GM21390 (cell line): ENCODE measurements around the gene LPGAT1.

Experiments
- ATAC-seq: cut with Tn5 transposase; IDR thresholded peaks from one replicate; pipeline ENCODE4 v1.9.1; 2021; ENCODE audit not compliant: unreplicated experiment

Gene LPGAT1

DNA sequence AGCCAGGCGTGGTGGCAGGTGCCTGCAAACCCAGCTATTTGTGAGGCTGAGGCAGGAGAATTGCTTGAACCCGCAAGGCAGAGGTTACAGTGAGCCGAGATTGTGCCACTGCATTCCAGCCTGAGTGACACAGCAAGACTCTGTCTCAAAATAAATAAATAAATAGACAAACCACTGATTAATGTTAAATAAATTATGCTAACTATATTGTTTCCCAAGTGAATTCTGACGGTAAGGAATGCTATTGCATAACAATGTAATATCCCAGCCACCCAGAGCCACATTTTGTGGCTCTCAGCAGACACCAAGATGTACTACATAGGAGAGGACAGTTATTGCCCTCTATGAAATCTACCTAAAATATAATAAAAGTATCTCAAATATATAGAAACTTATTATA, 55.4 kb downstream of the LPGAT1 start:
- no peak for ATAC-seq

DNA sequence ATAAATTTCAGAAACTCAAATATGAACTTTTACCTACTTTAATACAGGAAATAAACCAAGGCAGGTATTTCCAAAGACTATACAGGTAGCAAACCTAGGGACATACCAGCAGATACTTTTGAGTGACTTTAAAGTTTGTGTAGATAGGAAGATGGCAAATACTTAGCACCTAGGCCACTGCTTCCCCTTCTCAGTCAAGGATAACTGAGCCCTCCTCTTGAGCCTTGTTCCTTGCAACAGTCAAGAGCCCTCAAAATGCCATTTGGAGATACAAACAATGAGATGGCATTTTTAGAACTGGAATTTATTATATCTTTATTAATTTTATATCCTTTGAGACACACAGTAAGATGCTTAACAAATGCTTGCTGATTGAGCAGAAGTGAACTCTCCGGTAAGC, 65.9 kb downstream of the LPGAT1 start:
- ATAC-seq: no peak

DNA sequence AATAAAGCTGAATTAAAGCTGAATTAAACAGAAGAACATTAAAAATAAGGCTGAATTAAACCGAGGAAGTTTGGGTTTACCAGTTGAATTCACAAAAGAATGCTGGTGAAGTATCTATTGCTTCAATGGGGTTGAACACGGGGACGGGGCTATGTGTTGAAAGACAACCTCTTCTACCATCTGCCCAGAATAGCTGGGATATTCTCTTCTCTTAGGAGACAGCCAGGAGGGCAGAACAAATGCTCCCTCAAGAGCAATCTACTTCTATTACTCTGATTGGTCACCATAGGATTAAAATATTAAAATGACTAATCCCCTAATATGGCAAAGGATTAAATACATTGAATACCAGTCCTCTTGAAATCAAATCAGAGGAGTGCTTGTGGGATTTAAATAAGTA, 68.4 kb downstream of the LPGAT1 start:
- no peak for ATAC-seq

DNA sequence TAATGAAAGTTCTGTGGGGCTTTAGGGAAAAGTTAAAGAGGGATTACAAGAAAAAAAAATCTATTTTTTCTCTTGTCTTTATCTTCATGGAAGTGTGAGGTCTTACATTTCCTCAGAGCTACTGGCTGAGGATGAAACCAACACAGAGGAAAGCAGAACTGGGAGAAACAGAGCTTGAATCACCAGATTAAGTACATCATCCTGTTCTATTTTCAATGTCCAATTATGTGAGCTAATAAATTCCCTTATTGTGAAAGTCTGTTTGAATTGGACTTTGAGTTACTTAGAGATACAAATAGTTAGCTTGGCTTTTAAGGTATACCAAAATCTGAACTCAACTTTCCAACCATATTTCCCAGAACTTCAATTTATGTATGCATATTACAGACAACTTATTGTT, 69.2 kb downstream of the LPGAT1 start:
- no peak for ATAC-seq

DNA sequence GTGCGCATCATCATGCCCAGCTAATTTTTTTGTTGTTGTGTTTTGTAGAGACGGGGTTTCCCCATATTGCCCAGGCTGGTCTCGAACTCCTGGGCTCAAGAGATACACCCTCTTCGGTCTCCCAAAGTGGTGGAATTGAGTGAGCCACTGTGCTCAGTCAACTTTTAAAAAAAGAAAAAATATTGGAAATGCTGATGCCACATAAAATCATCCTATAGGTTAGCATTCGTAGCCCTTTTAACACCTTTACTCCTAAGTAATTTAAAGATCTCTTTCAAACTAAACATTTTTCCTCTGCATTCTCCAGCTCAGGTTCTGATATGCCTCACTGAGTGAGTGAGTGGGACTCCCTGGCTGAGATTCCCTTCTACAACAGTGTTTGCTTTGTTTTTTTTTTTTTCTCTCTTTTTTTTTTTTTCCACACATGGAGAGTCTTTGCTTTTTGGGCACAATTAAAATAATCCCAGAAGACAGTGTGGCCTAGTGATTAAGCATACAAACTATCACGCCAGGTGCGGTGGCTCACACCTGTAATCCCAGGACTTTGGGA, 74.0 kb downstream of the LPGAT1 start:
- ATAC-seq: no peak

DNA sequence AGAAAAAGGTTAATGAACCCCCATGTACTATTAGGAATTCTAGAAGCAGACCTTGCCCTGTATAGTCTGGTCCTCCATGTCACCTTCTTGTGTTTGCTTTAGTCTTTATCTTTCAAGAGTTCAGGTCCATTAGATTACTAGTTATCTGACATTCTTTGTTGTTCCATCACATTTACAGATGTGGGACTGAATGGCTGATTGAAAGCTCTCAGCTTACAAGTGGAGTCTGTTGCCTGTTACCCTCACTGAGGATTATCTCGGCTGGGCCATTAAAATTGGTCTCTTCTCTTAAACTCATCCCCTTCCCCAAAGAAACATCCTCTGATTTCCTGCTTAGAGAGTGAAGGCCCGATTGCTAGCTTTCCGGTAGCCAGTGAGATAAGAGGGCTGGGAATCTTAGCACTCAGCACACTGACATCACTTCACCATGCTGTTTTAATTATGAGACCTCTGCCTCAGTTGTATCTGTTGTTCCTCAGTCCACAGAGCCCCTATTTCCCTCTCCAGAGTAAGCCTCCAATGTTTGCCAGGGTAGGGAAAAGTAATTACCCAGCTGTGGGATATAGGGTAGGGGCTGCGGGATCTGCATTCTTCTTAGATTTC, 76.8 kb downstream of the LPGAT1 start:
- ATAC-seq: no peak

DNA sequence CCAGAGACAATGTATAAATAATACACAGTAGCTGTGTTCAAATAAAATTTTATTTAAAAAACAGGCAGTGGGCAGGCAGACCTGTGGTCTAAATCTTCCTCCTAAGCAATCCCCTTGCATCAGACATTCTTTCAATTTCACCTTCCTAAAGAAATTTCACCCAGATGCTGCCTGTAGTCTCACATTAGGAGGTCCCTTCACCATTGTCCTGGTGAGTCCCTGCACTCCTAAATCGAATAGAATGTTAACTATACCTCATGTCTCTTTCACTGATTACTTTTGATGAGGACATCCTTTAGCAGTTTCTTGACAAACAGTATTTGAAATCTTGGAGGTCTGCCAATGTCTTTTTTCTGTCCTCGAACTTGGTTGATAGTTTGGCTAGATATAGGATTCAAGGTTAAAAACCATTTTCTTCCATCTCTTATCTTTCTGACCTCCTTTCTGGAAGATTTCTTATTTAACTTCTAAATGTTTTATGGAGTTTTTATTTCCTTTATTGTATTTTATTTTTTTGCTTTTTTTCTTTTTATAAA, 77.5 kb downstream of the LPGAT1 start:
- no peak for ATAC-seq

DNA sequence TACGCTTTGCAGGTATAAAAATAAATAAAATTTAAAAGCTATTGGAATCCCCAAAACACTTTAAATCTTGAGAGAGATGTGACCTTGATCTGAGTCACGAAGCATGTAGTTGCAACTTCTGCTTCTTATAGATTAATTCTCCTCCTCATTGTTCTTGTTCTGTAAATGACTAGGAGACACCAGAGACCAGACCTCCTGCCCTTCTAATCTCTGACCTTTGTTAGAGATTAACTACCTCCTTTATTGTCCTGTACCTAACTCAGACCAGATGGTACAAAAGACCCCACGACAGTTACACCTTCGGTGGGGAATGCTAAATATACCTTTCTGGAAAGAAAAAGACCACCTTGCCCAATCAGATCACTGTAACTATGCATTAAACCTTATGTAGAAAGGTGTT, 78.2 kb downstream of the LPGAT1 start:
- no peak for ATAC-seq

DNA sequence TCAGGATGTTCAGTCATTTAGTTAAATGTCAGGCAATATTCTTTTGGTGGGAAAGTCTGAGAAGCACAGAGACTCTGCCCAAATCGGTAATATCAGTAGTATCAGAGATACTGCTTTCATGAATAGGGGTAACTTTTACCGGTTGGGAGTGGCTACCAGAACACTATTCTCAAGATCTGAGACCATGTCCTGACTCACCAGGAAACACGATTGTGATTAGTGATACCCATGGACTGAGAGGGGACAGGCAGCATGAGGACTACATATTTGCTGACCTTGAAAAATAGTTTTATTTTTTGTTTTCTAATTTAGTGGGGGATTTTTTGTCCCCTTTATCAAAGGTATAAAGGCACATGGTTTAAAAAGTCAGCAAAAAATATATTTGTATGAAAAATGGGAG, 79.1 kb downstream of the LPGAT1 start:
- no peak for ATAC-seq

DNA sequence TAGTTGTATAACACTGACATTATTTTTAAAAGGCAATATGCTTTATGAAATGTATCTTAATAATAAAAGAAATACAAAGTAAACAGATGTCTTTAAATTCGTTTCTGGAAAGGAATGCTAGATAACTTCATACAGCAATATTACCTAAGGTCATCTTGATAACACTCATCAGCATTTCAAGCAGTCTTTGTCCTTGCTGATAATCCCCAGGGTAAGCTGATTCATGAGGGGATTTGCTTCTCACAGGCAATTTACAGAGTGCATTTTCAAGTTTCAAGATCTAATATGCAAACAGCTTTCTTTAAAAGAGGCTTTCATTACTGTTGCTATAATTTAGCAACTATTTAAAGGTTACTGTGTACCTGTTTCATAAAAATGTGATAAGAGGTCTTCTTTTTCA, 80.0 kb downstream of the LPGAT1 start:
- no peak for ATAC-seq

DNA sequence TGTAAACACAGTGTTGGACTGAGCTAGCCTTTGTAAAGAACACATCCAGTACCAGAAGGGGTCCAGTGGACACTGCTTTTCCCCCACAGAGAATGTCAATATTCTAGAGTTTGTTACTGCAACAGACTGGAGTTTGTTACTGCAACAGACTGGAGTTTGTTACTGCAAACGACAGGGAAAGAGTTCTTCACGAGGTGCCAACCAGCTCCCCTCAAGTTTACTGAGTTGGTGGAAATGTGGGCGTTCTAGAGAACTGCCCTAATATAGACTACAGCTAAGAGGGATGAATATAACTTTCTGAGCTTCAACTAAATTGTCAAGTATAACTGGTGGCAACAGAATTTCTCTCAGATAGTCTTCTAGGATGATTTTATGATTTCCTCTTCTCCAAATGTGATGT, 81.3 kb downstream of the LPGAT1 start:
- ATAC-seq: no peak

DNA sequence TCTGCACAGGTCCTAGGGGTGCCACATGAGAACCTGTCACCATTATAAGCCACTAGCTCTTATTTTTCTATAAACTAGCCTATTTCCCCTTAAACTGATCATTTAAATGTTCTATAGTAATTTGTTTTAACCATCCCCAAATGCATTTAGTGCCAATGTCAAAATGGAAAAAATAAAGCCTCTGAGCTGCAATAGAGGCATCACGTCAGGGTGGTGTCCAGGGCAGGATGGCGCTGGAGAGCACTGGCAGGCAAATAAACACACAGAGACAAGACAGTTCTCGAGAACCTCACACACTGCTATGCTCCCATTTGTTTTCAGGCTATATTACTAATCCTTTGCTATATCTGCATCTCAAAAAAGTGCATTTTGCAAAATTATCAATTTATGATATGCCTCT, 81.8 kb downstream of the LPGAT1 start:
- ATAC-seq: no peak

DNA sequence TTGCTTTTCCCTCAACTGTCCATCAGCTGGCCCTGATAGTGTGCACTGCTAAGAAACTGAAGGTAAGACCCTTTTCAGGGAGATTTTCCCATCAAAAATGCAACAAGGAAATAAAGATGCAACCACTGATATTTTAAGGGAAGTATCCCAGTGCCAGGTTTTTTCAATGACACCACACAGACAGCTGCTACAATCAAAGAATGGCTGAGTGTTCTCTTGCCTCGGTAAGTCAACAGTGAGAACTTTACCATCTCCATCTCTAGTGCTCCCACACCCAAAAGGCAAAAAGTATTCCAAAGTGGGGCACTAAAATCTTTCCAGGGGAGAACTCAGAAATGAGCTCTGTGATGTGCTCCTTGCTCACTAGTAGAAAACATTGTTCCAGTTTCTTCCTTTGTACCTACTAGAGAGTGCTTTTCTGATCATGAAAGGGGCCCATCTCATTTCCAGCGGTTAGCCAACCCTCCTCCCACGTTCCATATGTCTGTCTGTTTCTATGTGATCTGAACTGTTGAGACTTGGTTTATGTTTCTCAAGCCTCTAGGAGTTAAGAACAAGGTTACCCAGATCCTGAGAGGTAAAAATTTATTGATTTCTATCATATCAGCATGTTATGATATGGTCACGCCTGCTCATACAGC, 87.6 kb downstream of the LPGAT1 start:
- no peak for ATAC-seq

DNA sequence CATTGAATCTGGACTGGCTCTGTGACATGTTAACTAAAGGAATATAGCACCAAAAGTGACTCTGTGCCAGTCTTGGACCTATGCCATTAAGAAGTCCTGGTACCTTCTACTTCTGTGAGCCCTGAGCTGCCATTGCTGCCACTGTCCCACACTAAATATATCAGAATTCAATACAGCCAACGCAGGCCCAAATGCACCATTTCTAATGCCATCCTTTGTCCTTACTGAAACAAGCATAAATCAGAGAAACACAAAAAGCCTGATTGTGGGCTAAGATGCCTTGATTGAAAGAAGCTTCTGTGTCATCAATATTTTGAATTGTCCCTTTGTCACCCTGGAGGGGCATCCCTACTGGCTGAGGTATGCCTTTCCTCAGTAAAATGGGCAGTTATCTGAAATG, 88.3 kb downstream of the LPGAT1 start:
- ATAC-seq: no peak

DNA sequence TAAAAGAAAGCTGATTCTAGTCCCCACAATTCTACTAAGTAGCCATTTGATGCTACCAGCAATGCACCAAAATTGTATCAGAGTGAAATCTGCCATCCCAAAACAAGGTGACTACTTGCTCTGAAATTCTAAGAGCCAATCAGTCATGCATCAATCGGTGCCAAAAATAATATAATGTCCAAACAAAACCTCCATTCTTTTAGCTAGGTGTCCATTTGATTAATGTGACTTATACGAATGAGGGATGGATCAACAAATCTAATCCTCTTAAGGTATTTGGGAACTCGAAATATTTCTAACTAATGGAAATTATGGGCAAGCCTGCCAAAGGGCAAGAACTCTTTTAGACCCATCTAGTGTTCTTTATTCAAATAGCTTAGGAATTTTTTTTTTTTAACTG, 88.8 kb downstream of the LPGAT1 start:
- no peak for ATAC-seq

DNA sequence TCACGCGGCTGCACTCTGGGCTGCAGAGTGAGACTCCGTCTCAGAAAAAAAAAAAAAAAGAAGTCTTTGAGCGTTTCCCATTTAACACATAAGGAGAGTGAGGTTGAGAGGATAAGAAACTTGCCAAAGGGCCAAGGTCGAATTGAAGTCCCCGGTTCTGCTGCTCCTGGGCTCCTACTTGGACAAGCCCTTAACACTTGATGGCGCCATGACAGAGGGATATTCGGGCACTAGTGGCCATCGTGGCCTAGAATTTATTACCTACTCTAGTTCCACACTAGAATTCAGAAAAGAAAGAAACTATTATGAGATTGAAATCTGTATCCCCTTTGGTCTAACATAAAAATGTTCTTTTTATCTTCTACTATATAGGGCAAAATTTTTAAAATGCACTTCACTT, 89.4 kb downstream of the LPGAT1 start:
- no peak for ATAC-seq

DNA sequence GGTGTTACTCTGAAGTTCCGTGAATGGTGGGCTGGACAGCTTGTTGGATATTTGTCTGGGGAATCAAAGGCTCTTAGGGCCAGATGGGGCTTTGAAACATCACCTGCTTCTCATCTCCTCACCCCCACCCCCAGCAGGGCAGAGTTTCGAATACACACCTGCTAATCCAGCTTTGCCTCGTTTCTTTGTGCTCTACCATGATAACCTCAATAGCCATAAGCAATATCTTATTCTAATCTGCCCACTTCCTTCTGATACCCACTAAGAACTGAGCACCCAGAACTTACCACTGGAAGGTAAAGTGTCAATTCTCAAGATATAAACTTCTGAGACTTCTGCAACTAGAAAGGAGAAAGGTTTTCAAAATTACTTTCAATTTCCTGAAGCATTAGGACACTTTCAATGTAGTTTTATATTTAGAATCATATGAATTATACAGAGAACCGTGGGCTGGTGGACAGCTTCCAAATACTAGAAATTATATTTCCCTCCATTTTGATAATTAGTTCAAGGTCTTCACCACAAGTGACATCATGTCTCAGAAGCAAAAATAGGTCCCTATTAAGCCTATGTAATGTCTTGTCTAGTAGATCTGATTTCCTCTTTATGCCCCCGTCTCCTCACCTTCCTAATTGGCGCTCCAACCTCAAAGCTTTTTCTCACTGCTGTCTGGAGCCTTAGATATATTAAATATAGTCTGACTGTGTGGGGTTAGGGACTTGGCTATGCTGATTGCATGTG, 90.7 kb downstream of the LPGAT1 start:
- ATAC-seq: peak; percentile 57

DNA sequence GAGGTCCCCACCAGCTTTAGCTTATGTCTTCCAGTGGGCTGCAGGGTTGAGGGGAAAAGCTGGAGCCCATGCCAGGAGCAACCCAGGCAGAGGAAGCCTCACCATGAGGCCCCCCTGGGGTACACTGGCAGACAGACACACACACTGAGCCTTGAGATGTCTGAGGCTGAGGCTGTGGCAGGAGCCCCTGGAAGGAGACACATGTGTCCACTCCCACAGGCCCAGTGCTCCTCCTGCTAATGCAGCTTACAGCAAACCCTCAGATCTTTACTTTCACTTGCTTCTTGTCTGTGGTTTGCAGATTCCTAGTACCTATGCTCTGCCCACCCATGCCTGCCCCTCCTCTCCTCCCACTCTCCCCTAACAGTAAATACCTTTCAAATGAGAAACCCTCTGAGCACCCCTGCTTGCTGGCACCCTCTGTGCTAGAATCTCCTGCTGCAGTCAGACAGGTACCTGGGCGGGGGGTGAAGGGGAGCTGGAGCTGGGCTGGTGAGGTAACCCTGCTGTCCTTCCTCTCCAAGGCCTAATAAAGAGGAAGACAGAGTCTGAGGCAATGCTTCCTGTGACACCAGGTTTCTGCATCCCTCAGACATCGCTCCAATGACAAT, 91.8 kb downstream of the LPGAT1 start:
- ATAC-seq: no peak

DNA sequence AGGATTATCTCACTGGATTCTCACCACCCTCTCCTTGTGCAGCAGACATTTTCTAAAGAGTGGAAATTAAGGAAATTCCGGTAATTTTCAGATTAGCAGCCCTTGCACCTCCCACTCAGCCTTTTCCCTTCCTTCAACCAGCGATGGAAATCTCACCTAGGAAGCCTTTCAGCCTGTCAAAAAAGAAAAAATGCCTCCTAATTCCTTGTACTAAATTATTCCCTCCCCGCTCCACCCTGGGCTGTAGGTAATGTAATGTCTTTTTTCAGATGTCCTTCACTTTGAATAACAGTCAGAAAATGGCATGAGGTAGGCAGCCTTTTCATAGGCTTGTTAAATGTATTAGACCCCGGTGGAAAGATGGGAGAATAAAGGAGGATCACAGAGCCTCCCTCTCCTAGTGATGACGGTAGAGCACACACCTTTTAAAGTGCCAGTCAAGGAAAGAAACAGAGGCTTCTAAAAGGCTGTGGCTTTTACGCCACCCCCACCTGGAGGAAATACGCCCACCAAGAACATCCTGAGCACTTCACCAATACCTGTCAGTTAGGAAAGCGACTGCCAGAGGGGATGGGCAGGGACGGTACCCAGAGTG, 92.4 kb downstream of the LPGAT1 start:
- ATAC-seq: no peak

DNA sequence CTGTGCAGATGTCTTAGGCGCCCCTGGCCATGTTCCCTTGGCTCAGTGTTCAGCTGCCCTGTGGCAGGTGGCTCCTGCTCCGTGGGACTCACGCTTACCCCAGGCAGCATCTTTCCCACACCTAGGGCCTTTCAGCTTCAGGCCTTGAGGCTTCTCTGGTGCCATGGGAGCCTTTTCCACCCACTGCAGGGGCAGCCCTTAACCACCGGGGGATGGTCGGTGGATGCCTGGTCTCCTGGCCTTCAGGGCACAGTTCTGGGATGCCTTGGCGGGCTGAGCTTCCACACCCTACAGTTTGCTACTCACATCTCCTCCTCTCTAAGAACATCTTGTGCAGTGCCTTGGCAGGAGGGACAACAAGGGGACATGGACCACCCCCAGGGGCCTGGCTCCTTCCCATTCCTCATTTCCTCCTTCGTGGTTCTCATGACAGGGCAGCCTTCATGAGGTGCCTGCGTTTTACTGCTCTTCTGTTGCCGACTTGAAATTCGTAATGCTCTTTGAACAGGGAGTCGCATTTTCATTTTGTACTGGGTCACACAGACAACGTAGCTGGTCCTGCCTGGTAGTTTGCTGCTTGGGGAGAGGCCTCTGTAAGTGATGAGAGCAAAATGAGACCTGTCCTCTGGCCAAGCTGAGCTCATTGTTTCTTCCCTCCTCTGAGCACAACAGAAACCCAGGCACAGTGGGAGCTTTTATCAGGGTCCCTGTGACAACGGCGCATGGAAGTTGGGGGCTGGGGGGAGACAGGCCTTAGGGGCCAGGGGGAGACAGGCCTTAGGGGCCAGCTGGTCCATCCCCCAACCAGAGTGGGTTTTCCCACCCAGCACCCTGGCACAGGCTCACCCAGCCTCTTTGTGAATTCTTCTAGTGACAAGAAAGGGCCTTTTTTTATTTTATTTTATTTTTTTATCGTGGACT, 93.2 kb downstream of the LPGAT1 start:
- no peak for ATAC-seq
